RPMI8226 (cell line): ENCODE results near the gene ENOX1.

ENCODE experiments used
- DNase-seq: peaks from one replicate; pipeline ENCODE4 v3.0.0-alpha.2; 2015

The ENOX1 gene

DNA sequence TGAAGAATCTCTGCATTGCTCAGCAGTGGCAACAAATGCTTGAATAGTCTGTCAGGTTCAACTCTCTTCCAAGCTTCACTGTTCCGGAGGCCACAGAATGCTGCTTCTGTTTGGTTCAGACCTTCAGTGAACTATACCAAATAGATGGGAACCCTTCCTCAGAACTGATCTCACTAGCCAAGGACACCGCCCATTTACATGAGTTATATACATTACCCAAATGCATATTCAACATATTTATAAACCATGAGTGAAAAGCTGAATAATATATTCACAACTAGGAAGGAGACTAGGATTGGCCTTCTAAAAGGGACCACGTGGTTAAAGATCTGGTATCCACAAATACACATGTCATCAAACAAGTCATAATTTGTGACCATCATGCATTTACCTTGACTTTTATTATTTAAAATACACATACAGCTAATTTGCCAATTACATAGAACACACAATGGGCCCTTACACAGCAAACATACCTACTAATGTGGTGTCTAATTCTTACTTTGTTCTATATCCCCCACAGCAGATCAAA lies 49.3 kb downstream of the ENOX1 start:
- DNase-seq: no peak

DNA sequence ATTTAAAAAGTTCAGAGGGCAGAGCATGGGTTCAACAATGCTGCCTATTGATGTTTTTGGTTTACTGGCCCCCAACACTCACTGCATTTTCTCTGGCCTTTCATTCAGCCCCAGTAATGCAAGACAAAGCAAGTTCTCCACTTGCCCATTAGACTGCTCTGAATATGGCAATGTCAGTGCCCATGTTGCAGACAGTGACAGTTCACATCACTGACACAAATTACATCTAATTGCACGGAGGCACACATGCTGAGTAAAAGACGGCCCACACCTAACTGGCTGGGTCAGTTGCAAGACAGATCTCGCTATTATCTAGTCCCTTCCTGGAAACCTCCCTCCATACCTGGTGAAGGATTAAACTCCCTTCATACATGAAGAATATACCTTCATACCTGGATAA lies 54.0 kb downstream of the ENOX1 start:
- no peak for DNase-seq

DNA sequence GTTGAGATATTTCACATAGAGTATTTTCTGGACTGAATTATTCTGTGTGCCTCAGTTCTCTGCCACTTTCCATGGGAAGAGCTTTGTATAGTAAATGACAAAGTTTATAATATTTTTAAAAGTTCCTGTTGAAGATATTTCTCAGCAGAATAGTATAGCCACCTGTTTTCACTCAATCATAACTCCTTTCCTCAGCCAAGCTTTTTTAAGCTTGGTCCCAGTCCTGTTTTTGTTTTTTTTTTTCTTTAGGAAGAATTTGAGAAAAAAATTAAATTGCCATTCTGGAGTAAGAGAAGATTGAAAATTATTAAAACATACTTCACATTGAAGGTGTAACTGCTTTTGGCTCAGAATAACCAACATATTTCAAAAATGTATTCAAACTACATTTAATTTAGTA lies 55.5 kb downstream of the ENOX1 start:
- no peak for DNase-seq

DNA sequence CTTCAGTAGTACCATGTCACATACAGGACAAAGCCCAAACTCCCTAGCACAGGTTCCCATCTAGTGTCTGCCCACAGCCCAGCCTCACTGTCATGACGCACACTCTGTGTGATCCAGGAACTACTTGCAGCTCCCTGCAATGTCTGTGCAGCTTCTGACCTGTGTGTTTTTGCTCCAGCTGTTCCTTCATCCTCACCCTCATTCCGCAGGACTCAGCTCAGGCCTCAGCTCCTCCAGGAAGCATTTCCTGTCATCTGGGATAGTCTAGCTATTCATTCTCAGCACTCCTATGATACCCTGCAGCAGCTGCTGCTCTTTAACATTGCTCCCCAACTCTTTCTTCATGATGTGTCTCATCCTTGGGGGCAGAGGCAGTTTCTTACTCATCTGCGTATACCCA lies 56.1 kb downstream of the ENOX1 start:
- DNase-seq: no peak

DNA sequence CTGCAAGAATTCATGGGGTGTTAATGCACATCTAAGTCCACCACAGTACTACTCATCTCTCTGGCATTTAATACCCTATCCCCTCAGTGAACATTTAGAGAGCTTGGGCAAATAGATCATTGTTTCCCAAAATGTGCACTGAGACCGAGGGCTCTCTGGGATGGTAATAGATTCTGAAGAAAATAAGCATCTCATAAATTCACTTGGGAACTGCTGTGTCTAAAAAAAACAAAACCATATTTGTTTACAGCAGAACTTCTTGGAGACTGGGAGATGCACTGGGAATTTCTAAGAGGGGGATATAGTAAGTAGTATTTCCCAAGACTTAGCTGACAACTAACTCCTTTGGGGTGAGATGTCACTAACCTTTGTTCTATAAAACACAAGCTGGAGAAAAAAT lies 58.4 kb downstream of the ENOX1 start:
- DNase-seq: no peak

DNA sequence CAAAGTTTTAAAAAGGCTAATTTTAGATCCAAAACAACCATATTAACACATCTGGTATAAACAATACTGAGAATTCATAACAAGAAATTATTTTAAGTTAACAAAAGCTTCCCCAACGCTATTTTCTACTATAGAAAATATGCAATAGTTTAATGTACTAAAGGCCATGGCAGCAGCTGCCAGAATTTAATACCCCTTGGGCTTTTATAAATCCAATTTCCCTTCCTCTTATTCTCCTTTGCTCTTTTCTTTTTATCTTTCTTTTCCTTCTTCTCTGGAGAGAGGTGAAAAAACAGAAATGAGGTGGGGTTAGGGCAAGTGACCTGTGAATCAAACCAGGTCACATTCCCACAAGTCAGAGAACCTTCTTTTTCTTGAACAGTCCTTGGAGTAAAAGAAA lies 58.9 kb downstream of the ENOX1 start:
- DNase-seq: no peak

DNA sequence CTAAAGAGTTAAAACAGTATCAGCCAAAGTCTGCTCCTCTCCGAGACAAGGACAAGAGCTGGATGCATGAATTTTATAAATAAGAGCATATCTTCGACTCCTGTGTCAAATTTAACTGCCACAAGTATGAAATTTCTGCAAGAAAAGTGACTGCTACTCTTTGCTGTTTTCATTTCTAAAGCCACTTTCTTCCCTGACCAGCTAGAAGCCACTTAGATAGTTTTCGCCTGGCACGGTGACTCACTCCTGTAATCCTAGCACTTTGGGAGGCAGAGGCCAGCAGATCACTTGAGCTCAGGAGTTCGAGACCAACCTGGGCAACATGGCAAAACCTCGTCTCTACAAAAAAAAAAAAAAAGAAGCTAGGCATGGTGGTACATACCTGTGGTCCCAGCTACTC lies 61.3 kb downstream of the ENOX1 start:
- no peak for DNase-seq

DNA sequence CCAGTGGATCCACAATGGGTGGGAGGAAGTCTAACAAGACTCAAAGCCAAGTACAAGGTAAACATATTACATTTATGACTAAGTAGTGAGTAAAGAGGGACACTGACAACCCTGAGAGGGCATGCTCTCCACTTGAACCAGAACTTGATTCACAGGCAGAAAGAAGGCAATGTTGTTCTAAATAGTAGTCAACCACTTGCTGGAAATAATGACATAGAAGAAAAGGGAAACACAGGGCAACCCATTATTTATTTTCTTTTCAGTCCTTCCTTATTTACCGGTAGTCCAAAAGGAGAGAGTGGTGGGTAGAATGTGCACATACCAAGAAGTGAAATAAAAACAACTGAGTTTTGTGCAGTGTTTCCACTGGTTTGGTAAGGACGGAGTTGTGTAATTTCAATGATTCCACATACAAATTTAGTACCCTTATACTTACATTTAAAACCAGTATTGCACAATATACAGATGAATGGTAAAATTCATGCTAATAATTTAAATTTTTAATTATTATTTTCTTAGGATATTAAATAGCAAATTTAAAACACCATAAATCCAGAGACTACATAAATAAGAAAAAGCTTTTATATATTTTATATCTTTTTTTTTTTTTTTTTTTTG lies 65.9 kb downstream of the ENOX1 start:
- DNase-seq: no peak

DNA sequence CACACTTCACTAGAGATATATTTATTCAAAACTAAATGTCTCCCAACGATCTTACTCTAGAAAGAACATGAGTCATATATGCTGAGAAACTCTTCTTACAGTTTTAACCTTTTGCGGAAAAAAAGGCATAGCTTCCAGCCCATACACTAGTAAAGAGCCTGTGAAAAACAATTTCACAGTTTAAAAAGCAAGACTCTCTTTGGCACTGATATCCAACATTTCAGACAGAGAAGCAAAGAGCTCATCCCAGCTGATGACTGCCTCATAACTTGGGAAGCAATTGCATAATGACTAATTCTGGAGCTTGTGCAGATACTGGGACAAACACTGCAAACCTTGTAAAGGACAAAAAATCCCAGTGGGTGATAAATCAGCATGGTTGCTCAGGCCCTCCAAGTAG lies 88.0 kb downstream of the ENOX1 start:
- no peak for DNase-seq

DNA sequence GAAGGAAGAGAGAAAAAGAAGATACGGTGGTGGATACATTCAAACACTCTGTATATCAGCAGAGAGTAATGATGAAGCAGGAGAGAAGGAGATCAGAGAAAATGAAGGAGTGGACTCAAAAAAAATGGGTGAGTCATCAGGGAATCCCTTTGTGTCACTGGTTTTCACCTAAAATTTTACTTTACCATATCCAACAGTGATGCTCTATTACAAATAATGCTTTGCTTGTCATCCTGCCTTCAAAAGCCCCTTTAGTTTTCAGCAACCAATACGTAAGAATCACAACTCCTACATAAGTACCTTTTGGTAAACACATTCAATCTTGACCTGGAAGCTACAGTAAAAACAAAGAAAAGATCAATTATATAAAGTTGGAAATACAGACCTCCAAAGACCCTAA lies 88.8 kb downstream of the ENOX1 start:
- DNase-seq: no peak

DNA sequence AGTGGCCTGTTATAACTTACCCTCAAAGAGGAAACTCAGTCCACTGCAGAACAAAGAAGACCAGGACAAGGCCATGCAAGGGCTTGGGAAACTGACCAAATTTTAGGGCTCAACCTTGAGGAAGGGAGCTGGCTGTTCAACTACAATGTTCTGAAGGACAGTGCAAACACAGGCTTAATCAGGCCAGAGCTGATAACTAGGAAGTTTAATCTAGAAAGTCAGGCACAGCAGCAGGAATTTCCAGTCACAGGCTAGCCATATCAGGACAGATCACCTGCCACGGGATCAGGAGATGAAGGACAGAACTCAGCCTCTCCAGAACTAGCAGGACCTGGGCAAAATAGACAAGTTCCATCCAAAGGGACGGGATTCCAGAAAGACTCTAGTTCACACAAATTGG lies 89.4 kb downstream of the ENOX1 start:
- no peak for DNase-seq

DNA sequence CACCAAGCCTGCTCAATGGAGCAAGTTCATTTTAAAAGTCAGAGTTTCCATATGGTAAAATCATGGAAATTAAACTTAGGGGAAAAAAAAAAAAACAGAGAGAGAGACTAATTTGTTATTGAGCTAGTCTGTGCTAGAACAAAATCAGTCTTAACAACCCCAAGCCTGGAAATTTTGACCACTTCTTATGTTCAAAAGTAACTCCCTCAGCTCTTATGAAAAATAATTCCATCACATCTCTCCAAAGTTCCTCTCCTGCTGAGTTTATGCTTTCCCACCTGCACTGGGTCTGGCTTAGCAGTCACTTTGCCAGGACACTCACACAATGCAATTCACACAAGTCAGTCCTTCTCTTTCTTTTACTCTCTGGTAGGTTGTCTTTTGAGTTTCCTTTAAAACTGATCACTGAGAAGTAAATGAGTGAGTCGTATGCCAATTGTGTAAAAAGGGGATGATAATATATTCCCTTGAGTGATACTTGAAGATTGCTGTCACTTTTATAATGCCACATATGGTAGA lies 92.6 kb downstream of the ENOX1 start:
- no peak for DNase-seq

DNA sequence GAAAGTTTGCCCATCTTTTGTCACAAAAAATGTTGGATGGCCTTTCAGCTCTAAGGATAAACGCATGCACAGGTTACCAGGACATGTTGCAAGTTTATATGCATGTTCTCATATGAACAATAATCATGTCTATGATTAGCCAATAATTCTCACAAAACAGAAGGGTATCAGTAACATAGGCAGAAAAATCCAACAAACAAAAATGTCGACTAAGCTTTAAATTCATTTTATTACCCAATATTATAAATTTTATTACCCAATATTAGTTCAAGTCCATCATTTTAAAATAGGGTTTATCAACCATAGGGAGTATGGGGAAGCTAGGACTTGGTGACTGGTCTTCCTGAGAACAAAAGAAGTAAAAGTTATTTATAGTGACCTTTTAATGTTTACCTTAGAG lies 93.1 kb downstream of the ENOX1 start:
- no peak for DNase-seq

DNA sequence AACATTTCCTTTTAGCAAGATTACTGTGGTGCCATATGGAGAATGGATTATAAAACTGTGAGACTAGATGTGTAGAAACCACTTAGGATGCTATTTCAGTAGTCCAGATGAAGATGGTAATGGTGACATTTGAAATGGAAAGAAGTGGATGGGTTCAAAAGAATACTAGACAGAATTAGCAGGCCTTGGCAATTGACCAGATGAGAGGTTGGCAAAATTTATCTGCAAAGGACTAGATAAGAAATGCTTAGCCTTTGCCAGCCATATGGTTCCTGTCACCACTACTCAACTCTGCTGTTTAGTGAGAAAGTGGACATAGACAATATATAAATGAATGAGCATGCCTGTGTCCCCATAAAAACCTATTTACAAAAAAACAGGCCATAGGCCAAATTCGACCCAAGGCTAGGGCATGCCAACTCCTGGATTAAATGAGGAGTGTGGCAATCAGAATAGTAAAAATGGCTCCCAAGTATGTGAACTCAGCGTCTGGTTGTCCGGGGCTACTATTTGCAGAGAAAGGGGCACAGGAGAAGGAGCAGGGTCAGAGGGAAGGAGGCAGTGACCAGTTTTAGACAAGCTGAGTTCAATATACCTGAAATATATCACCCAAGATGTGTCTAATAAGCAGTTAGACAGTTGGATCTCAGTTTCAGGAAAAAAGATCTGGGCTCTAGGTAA lies 98.4 kb downstream of the ENOX1 start:
- DNase-seq: no peak

DNA sequence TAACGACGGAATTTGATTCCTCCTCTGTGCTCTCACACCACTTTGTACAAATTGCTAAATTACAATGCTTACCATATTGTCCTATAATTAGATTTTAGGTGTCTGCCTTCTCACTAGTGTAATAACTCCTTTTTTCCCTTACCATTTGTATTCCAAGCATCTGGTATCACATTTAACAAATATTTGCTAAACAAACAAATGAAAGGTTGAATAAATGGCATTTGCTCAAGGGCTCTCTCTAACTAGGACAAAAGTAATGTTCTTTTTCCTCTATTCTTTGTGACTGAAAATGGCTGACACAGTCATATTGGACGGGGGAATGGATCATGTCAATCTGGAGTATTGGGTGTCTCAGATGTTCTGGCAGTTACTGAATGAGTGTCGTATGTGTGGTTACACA lies 99.7 kb downstream of the ENOX1 start:
- no peak for DNase-seq

DNA sequence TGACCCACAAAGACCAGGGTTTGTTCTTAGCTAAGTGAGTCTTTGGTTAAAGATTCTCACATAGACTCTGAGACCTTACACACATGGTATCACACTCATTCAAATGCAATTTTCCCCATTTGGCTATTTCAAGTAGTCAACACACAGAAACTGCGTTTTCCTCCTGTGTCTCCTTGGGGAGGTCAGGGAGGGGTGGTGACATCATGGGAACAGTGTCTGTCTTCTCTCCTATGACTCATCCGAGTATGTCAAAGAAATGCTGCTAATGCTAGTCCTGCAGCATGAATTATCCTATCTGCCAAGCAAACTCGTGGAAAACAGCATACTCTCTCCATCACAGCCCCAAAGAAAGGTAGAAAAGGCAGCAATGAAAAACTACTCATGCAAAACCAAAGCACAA lies 100.2 kb downstream of the ENOX1 start:
- DNase-seq: no peak

DNA sequence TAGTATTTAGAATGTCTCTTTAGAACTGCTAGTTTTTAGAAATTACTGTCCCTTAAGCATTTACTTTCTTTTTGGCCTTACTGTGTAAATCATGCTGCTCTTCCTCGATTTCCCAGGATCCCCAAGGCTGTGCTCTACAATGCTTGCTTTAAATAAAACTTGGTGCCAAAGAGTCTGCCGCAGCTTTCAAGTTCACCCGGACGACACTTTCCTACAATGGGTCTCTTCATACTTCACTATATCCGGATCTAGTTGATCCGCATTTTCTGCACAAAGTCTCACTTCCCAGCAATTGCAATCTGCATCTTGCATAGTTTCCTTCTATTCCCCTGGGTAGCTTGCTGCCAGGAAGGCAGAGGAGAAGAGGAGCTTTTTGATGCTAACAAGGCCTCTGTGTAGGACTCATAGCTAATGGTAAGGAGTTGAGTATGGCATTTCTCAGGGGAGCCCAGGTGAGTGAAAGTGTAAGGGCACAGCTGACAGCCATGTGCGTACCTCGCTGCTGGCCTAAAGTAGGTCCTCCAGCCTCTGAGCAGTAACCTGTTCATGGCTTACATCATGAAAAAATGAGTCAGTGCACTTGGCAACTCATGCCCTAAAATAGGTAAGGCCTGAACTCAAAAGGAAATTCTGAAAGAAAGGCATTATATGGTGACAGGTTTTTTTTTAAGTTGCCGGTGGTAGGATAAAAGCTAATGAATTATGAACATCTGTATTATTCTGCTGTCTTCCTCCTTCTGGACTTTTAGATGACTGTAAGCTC lies 101.6 kb downstream of the ENOX1 start:
- no peak for DNase-seq

DNA sequence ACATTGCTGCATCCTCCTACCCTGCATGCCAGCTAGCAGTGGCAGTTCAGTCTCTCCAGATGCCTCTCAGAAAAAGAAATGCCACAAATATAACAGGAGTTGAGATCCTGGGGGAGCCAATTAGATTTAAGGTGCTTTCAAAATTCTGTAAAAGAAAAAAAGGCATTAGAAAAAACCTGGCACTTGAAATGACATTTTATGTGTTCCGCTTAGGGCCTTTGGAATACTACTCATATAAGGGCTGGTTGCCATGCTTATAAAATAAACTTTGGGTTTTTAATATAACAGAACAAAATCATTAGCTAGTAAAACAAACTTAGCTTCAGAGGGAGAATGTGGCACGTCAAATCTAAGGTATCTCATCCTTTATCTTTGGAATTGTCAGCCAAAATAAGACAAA lies 104.1 kb downstream of the ENOX1 start:
- DNase-seq: no peak

DNA sequence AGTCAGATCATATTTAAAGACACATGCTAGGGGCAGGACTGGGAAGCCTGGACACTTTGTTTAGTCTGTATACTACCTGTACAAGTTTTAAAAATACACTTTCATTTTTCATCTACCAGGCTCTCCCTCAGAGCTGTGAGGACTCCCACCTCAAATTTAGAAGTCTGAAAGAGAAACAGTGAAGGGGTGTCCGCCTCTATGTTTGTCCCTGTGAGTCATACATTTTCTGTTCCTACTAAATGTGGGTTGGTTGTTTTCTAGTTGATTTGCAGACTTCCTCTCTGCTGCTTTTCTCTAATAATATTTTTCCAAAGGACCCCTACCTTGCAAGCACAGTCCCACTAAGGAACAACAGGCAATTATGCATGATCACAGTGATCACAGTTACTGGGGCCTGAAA lies 110.5 kb downstream of the ENOX1 start:
- DNase-seq: no peak

DNA sequence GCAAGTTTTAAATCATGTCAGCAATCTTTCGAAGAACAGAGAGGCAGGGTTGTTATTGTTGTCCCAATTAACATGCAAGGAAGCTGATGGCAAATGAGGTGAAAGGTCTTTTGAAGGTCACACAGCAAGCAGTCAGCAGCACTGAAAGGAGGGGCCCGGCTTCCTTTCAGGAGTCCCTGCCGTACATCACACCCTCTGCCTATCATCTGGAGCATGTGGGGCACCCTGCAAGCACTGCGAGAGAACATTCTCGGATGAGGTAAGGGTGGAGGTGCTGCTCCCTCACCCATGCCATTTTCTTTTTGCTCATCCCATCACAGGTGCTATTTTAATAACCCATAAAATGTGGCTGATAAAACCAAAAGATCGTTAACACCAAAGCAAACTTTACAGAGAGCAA lies 111.2 kb downstream of the ENOX1 start:
- no peak for DNase-seq

DNA sequence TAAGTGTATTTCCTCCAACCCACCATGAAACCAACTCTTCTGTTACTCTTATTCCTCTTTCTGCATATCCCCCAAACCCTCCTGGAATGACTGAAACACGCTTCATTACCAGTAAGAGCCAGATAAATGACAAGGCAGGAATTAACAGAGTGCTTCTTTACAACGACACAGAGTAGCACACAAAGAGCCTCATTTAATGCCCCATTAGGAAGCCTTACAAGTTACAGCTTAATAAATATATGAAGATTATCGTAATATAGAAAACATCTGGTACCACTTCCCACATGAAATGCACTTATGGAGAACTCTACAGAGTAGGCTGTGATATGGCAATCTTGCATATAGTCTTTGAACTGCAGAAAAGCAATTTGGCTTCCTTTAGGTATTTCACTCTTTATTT lies 116.8 kb downstream of the ENOX1 start:
- DNase-seq: no peak

DNA sequence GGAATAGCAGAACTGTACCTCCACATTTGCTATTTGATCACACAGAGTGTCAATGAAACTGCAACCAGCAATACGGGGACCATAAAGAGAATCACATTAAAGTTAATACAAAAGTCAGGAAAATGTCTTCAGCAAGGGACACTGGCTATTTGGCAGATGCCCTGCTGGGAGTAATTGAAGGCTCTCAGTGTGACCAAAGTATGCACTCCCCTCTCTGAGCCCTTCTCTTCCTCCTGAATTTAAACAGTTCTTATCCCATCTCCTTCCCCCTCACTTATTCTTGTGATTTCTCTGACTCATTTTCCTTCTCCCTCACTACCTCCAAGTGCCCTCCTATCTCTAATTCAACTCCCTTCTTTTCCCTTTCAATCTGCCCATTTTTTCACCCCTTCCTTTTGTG lies 117.7 kb downstream of the ENOX1 start:
- DNase-seq: no peak

DNA sequence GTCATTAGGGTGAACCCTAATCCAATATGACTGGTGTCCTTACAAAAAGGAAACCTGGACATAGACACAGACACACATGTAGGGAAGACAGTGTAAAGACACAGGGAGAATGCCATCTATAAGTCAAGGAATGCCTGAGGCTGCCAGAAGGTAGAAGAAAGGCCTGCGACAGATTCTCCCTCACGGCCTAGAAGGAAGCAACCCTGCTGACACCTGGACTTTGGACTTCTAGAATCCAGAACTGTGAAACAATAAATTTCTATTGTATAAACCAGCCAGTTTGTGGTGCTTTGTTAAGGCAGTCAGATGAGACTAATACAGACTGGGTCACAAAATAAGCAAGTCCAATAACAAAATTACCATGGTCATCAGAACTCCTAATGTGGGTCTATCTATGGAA lies 120.4 kb downstream of the ENOX1 start:
- no peak for DNase-seq

DNA sequence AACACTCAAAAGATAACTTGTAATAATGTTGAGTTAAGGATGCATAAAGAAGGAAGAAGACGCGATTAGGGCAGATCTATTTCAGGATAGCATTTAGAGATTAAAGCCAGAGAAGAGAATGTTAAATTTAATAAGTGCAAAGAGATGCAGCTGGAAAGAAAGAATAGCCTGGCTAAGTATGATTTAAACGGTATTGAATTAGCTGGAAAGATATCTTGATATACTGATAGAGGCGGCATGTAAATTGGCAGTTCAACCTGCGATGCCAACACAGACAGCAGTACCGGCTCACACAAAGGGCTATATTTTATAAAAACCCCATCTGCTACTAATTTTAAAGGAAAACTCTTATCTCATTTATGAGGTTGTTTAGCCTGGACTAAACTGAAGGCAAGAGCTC lies 121.4 kb downstream of the ENOX1 start:
- DNase-seq: no peak
